ENCODE measurements around the gene KCNIP2.

The KCNIP2 gene

DNA sequence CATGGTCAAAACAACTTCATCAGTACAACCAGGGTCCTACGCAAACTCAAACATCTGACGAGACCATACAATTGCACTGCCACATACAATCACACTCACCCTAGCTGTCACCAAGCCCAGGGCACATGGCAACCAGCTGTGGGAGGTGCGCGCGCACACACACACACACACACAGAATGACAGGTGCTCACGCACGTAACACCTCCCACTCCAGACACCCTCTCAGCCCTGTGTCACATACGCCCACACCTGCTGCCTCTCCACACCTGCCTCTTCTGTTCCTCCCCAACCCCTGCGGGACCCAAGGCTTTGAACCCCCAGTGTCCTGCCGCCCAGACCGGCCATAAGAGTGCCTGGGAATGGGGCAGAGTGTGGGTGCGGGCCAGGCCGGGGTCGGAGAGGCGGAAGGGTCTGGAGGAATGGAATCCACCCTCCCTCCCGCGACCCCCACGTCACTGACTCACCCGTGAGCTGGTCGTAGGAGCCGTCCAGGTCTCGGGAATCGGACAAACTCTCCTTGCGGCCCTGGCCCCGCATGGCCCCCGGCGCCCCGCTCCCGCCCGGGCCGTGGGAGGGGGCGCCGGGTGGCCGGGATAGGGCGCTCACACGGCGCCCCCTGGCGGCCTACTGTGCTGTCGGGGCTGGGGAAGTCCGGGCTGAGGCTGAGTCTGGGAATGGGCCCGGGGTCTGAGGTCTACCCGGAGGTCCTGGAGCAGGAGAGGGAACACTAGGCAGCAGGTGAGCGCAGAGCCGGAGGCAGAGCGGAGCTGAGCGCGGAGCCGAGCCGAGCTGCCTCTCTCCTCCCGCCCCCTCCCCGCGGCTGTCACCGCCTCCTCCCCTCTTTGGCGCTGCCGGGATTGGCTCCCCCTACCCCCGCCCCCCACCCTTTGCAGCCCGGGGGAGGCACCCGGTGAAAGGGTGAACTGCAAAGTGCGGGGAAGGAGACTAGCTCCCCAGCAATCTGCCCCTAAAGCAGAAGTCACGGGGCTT lies at the start of gene KCNIP2:
Gene KCNIP2, minus strand, starts transcription at position 769 of the 990 bp plus-strand sequence. Its CDS starts 232 bp downstream, at position 537.
- no peaks in the 10 kb centered on the region for H3K9me3 ChIP-seq
- no peak for DNase-seq
- peaks cover 0 to 32% (median 23%) of the 10 kb centered on the region in 4 donors for H3K4me1 ChIP-seq
- peaks cover 0 to 27% of the 10 kb centered on the region in 2 donors for H3K27me3 ChIP-seq
- H3K4me3 ChIP-seq = peak within 1 kb of the TSS in 1 of 2 donors; percentile 10
- H3K27ac ChIP-seq = no peak within 1 kb of the TSS
- intact Hi-C loops (cut with DNase I; ENCODE audit: low total_unique reads) = no loop called here
- TF ChIP-seq CTCF (IDR thresholded peaks at IDR 0.05) = peak in 1 of 2 experiments; percentile 22
- peaks cover 29 to 33% (median 32%) of the 10 kb centered on the region in 3 donors for H3K36me3 ChIP-seq

GRCh38 chr10:101892782-101893391 lies 49.3 kb upstream of the KCNIP2 start:
- H3K36me3 ChIP-seq = peaks cover 0 to 5% (median 2%) of the 10 kb centered on the region in 3 donors
- H3K27ac ChIP-seq = no peak overlapping the region
- no peak overlapping the region for H3K4me3 ChIP-seq
- intact Hi-C loops (cut with DNase I; ENCODE audit: low total_unique reads) = no loop called here
- no peak for TF ChIP-seq CTCF (IDR thresholded peaks at IDR 0.05)
- no peak for DNase-seq
- no peaks in the 10 kb centered on the region for H3K4me1 ChIP-seq
- no peaks in the 10 kb centered on the region for H3K9me3 ChIP-seq
- H3K27me3 ChIP-seq = no peaks in the 10 kb centered on the region

GRCh38 chr10:101889256-101890210 lies 45.9 kb upstream of the KCNIP2 start:
- Histone ChIP-seq H3K36me3 (peaks cover 0 to 8% (median 4%) of the 10 kb centered on the region in 3 donors), H3K4me1 (no peaks in the 10 kb centered on the region), H3K27me3 (no peaks in the 10 kb centered on the region), H3K27ac (no peak overlapping the region), H3K9me3 (no peaks in the 10 kb centered on the region), H3K4me3 (no peak overlapping the region)
- peak; percentile 63 to 75 for DNase-seq
- intact Hi-C loops (cut with DNase I; ENCODE audit: low total_unique reads) = loop anchor here (5.0 kb wide), 1 partner anchor 123 kb away; no protein-coding TSS in a partner anchor
- TF ChIP-seq CTCF (IDR thresholded peaks at IDR 0.05) = peak; percentile 54 to 66

- TF ChIP-seq CTCF (IDR thresholded peaks at IDR 0.05) = no peak
- peaks cover 0 to 8% (median 4%) of the 10 kb centered on the region in 3 donors for H3K36me3 ChIP-seq
- no peaks in the 10 kb centered on the region for H3K4me1 ChIP-seq
- H3K4me3 ChIP-seq = no peak overlapping the region
- DNase-seq = no peak
- H3K27ac ChIP-seq = no peak overlapping the region
- intact Hi-C loops (cut with DNase I; ENCODE audit: low total_unique reads) = loop anchor here (5.0 kb wide), 1 partner anchor 124 kb away; no protein-coding TSS in a partner anchor
- H3K27me3 ChIP-seq = no peaks in the 10 kb centered on the region
- H3K9me3 ChIP-seq = no peaks in the 10 kb centered on the region
Measured at GRCh38 chr10:101888251-101888949, 44.8 kb upstream of the KCNIP2 start.

Measured in tibial artery (tissue), 4 donors.